GM18511 (cell line): ENCODE measurements around the gene SECISBP2.
"Not testable (repeated sequence)": the region's sequence is repeated elsewhere in the genome, so short reads cannot be mapped to it uniquely, and the experiment has no call there.

Experiments
- ATAC-seq: cut with Tn5 transposase; IDR thresholded peaks from one replicate; pipeline ENCODE4 v1.9.1; 2021; ENCODE audit warnings: mild to moderate bottlenecking, moderate library complexity; ENCODE audit not compliant: unreplicated experiment

SECISBP2 gene

GRCh38 chr9:89363311-89363670 lies 45.0 kb downstream of the SECISBP2 start:
- no peak for ATAC-seq

DNA sequence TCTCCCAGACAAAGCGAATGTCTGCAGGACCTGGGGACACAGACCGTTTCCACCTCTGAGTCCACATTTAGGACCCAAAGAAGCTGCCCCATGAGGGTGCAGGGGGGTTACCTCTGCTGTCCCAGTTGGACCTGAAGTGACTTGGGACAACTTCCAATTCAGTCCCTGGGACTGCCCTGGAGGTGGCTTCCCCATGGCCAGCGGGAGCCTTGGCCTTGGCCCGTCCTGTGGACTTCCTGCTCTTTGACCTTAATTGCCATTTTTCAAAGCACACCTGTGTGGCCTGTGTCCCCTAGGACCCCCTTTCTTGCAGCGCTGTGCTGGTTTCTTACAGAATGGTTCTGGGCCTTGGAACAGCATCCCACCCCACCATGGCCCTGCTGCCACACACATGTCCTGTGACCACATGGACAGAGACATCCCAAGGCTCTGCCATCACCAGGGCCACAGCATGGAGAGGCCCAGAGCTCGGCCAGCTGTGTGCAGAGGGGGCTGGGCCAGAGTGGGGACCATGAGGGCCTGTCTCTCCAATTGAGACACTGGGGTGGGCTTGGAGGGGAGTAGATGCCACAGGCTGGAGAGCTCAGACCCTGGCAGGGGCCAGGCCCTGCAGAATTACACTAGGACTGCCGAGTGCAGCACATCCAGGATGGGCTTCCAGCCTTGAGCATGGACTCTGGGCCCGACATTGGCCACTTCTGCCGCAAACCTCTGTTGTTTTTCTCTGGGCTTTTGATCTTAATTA lies 45.8 kb downstream of the SECISBP2 start:
- ATAC-seq, result no peak

GRCh38 chr9:89364666-89365531 lies 46.6 kb downstream of the SECISBP2 start:
- no peak for ATAC-seq

DNA sequence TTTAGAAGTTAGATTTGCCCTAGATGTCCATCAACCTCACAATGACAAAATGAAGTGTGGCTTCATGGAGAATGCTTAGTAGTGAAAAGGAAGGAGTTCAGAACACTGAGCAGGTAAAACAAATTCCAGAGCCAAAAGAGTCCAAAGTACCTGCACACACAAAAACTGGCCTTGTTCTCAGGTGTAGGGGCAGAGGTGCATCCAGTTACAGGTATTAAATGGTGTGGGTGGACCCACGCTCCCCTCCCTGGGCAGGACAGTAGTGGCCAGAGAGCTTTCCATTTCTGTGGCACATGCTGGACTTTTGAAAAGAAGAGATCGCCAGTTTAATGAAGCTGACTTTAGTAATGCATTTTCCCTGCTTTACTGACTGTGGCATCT lies 47.2 kb downstream of the SECISBP2 start:
- ATAC-seq, result no peak

DNA sequence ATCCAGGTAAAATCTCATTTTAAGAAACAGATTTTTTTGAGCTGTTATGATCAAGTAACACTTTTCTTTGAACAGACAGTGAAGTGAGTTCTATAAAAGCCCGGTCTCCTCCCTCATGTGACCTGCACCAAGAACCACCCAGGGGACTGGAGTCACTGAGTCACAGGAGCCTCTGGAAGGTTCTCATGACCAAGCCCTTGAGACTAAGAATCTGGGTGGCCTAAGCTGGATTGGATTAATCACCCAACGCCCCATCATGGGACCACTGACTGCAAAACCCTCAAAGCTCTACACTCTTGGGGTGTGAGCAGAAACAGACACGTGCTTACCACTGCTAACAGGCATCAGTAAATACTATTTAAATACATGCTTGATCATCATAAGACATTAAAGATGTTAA lies 48.4 kb downstream of the SECISBP2 start:
- no peak for ATAC-seq

DNA sequence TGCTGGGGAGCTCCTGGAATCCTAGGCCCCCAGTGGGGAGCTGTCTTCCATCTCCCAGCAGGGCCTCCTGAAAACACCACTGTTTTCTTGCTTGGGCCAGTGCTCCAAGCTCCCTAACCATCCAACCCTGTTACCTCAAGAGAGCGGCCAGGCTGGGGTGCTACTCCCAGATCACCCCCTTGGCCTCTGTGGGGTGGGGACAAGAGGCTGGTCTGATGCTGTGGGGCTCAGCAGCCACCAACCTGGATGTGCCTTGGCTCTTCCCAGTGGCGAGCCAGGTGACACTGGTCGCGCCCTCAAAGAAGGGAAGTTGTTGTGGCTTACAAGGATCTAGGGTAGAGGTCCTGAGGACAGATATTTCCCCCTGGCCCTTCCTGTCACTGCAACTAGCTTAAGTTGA lies 49.0 kb downstream of the SECISBP2 start:
- ATAC-seq, result no peak

GRCh38 chr9:89367726-89368437 lies 49.6 kb downstream of the SECISBP2 start:
- ATAC-seq, result no peak

DNA sequence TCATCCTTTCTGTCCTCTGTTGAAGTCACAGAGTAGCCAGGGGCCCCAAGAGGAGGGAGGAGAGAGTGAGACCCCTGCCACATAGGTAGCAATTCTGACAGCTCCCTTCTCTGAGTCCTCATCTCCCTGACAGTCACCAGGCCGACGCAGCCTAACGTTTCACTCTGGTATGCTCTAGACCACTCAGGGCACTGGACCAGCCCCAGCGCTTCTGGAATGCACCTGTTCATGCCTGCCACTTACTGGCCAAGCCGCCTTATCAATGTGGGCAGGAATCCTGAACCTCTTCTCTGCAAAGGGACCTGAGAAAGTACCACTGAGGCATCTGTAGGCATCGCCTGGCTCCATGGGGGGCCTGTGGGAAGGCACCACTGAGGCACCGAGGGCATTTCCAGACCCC lies 50.2 kb downstream of the SECISBP2 start:
- no peak for ATAC-seq

GRCh38 chr9:89368978-89369377 lies 50.7 kb downstream of the SECISBP2 start:
- ATAC-seq, result no peak

DNA sequence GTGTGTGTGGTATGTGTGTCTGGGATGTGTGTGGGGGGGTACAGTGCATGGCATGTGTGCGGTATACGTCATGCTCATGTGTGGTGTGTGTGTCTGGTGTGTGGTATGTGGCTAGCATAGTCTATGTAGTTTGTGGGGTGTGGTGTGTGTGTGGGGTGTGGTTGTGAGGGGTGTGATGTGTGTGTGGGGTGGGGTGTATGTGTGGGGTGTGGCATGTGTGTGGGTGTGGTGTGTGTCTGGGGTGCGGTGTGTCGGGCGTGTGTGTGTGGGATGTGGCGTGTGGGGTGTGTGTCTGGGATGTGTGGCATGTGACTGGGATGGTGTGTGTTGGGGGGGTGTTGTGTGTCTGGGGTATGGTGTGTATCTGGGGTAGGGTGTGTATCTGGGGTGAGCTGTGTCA lies 52.3 kb downstream of the SECISBP2 start:
- no peak for ATAC-seq

DNA sequence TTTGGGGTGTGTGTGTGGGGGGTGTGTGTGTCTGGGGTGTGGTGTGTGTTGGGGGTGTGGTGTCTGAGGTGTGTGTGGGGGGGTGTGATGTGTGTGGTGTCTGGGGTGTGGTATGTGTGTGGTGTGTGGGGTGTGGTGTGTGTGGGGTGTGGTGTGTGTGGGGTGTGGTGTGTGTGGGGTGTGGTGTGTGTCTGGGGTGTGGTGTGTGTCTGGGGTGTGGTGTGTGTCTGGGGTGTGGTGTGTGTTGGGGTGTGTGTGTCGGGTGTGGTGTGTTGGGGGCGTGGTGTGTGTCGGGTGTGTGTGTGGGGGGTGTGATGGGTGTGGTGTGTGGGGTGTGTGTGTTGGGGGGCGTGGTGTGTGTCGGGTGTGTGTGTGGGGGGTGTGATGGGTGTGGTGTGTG lies 53.5 kb downstream of the SECISBP2 start:
- ATAC-seq, result not testable (repeated sequence)

- no peak for ATAC-seq
Observed at GRCh38 chr9:89372230-89372816, 54.0 kb downstream of the SECISBP2 start.

DNA sequence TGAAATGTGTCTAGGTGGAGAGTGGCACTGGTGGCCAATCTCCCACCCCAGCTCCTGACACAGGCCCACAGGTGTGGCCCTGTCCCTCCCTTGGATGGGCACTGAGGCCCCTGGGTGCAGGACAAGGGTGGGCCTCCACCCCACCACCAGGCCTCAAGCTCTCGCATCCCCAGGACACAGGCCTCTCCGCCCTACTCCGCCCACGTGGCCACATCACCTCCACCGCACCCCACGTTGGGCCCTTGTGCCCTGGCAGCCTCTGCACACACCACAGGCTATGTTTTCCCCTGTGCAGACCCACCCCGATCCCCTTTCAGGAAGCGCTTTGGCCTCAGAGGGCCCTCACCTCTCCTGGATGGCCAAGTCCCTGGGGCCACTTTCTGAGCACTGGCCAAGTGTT lies 54.7 kb downstream of the SECISBP2 start:
- no peak for ATAC-seq

DNA sequence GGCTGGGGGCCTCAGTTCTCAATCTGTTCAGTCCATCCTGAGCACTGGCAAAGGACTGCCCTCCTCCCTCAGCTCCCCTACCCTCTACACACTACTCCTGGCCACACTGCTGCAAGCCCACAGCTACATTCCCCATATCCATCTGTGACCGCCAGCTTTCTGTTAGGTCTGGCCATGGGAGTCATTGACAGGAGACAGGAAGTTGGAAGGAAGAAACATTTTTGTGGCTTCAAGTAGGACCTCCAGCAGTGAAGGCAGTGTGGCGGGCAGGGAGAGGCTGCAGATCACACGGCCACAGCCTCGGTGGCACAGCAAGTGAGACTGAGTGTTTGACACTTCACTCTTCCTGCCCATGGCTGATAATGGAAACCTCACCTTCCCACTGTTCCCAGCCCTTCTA lies 55.9 kb downstream of the SECISBP2 start:
- ATAC-seq, result no peak

- ATAC-seq, result peak; percentile 89
Observed at GRCh38 chr9:89375191-89375760, 57.0 kb downstream of the SECISBP2 start.

- ATAC-seq, result no peak
Observed at GRCh38 chr9:89376286-89376685, 58.0 kb downstream of the SECISBP2 start.

DNA sequence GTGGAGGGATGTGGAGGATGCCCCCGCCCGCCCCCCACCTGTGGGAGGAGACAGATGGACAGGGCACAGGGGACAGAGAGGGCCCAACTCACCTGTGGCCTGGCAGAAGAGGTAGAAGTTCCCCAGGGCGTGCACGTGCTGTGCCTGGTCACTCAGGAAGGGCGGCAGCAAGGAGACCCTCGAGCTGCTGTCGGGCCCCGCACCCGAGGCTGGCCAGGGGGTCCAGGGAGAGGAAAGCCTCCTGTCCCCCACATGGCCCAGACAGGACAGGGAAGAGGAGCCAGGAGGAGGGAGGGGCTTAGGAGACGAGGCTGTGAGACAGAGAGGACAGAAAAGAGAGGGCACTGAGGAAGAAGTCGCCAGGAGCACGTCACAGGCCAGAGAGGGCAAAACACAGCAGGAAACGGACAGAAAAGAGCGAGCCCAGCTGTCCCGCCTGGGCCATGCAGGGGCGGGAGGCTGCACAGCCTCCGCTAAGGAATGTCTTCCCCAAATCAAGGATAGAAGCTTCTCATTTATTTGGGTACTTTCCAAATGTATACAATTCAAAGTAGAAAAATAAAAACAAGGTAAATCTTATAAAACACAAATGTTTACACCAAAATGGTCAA lies 58.5 kb downstream of the SECISBP2 start:
- no peak for ATAC-seq

GRCh38 chr9:89377411-89377810 lies 59.1 kb downstream of the SECISBP2 start:
- no peak for ATAC-seq

DNA sequence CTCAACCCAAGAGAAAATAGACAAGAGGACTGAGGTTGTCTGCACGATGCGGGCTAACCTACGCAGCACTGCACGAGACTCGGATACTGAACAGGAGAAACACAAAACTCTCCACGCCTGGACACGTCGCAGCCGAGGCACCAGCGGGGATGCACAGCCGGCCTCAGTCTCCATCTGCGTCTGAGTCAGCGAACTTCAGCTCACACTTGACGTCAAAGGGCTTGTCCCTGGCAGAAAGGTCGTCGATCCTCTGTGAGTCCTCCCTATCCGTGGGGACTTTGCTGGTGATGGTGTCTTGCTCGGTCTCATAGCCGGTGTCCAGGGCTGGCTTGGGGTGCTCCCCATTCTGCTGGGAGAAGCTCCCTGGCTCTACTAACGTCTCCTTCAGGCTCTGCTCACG lies 60.2 kb downstream of the SECISBP2 start:
- no peak for ATAC-seq

GRCh38 chr9:89379031-89379430 lies 60.7 kb downstream of the SECISBP2 start:
- ATAC-seq, result no peak
